K562 (cell line): ENCODE data around the gene SUFU. TPM values are rescaled to one million over a fixed set of nuclear protein-coding genes. Genes with fewer than 3 reads are reported as not detected.

Experiments
- ATAC-seq: fragments of 200-7000 bp; cut with Tn5 transposase; 3 replicates; pipeline ENCODE4 v1.9.1; 2020; ENCODE audit warnings: moderate library complexity
- BruUV-seq: library from RNA; stranded (reverse); fragments of 400-500 nt; replicated peaks from 2 replicates; lab custom pipeline; 2021; lab: Mats Ljungman, UMichigan
- CTCF ChIA-PET: fragments of 300-600 bp; formaldehyde crosslinking; extraction: SDS; loops from one replicate; lab custom pipeline; 2021; ENCODE audit warnings: low intra/inter-chr PET ratio; lab: Yijun Ruan, JAX
- POLR2A ChIA-PET: fragments of 300-600, 350-650 bp; sonication (Branson Sonifier 250); formaldehyde crosslinking; extraction: SDS; loops from one replicate; lab custom pipeline; 2021; ENCODE audit warnings: antibody characterized with exemption, inconsistent platforms; lab: Yijun Ruan, JAX
- DNase-seq, 4 experiments: peaks; one replicate each; pipeline versions ENCODE4 v3.0.0 to v3.0.0-alpha.2; 2011 to 2018; ENCODE audit warnings: low spot score in 3 of 4, mixed read lengths in 3 of 4; ENCODE audit errors: extremely low read depth in 1 of 4
- FAIRE-seq: peaks from 2 replicates; lab custom pipeline; 2011; peaks lifted over from hg19 to GRCh38; lab: Jason Lieb, UNC
- H2AFZ ChIP-seq: 2 replicates; pipeline ENCODE4 v1.6.0; 2011; ENCODE audit warnings: low read depth, low read length, control low read depth, inconsistent platforms
- H3K27ac ChIP-seq: fragments of 200-600 bp; 3 replicates; pipeline ENCODE4 v1.8.0; 2011; ENCODE audit warnings: low read depth, mild to moderate bottlenecking, control low read depth, inconsistent platforms, low read length, moderate library complexity, mixed read lengths; ENCODE audit errors: extremely low read depth
- H3K27me3 ChIP-seq, 2 experiments: fragments of 300-600 bp in 1 of 2; 2 replicates in 1 of 2; 3 replicates in 1 of 2; pipeline versions ENCODE4 v1.6.0 to v1.8.0; 2011; ENCODE audit warnings: inconsistent platforms in 2 of 2, low read length in 2 of 2, mild to moderate bottlenecking in 1 of 2, mixed read lengths in 1 of 2, moderate library complexity in 1 of 2; ENCODE audit not compliant: control insufficient read depth in 2 of 2, insufficient read depth in 2 of 2
- H3K36me3 ChIP-seq: fragments of 300-600 bp; 3 replicates; pipeline ENCODE4 v1.8.0; 2011; ENCODE audit warnings: mild to moderate bottlenecking, low read length, inconsistent platforms; ENCODE audit not compliant: control insufficient read depth, insufficient read depth
- H3K4me1 ChIP-seq, 2 experiments: fragments of 200-600 bp in 1 of 2; replicated peaks in 1 of 2; 2 replicates in 1 of 2; 3 replicates in 1 of 2; pipeline versions ENCODE4 v1.5.1 to v1.8.0; 2011; ENCODE audit warnings: inconsistent platforms in 2 of 2, low read length in 2 of 2, mild to moderate bottlenecking in 1 of 2, mixed read lengths in 1 of 2, moderate library complexity in 1 of 2; ENCODE audit not compliant: control insufficient read depth in 2 of 2, insufficient read depth in 2 of 2
- H3K4me2 ChIP-seq: 2 replicates; pipeline ENCODE4 v1.6.1; 2011; ENCODE audit warnings: low read length, control low read depth, inconsistent platforms, mixed read lengths; ENCODE audit not compliant: insufficient read depth
- H3K4me3 ChIP-seq: fragments of 200-600 bp; sonication (generic), shearing (Covaris generic); 2 replicates; pipeline ENCODE4 v1.5.1; 2016; ENCODE audit warnings: control low read depth, inconsistent platforms
- H3K79me2 ChIP-seq: fragments of 200-600 bp; 3 replicates; pipeline ENCODE4 v1.8.0; 2011; ENCODE audit warnings: low read length, inconsistent platforms; ENCODE audit not compliant: control insufficient read depth, insufficient read depth
- H3K9ac ChIP-seq, 2 experiments: 2 replicates each; pipeline versions ENCODE4 v1.6.0 to v1.6.1; 2011; ENCODE audit warnings: low read depth in 2 of 2, low read length in 2 of 2, control low read depth in 1 of 2, inconsistent platforms in 1 of 2, mild to moderate bottlenecking in 1 of 2, mixed read lengths in 1 of 2; ENCODE audit not compliant: insufficient read depth in 1 of 2
- H3K9me1 ChIP-seq: one replicate; pipeline ENCODE4 v1.6.0; 2011; ENCODE audit warnings: inconsistent platforms, mild to moderate bottlenecking, low read length, moderate library complexity; ENCODE audit not compliant: control insufficient read depth, insufficient read depth
- H3K9me3 ChIP-seq: replicated peaks from 2 replicates; pipeline ENCODE4 v1.5.1; 2011; ENCODE audit warnings: low read depth, low read length, inconsistent platforms; ENCODE audit not compliant: control insufficient read depth, insufficient read depth
- H4K20me1 ChIP-seq: replicated peaks from 2 replicates; pipeline ENCODE4 v1.6.1; 2011; ENCODE audit warnings: low read length, inconsistent platforms, mixed read lengths; ENCODE audit not compliant: control insufficient read depth, insufficient read depth
- CBX8 ChIP-seq: fragments of 200-600 bp; sonication (generic); IDR thresholded peaks from 2 replicates; pipeline ENCODE4 v1.6.1; 2012; ENCODE audit warnings: borderline replicate concordance, mixed run types, low read depth, mild to moderate bottlenecking, moderate library complexity, mixed read lengths, low read length, control low read depth, inconsistent platforms; ENCODE audit not compliant: poor library complexity, severe bottlenecking; ENCODE audit errors: extremely low read depth
- IFI16 ChIP-seq: fragments of 250-450 bp; sonication (Bioruptor Pico); IDR thresholded peaks from 2 replicates; pipeline ENCODE4 v2.1.2; 2022; ENCODE audit warnings: mild to moderate bottlenecking, inconsistent platforms
- RB1 ChIP-seq: fragments of 450-650 bp; IDR thresholded peaks from 2 replicates; pipeline ENCODE4 v1.6.1; 2017; ENCODE audit warnings: low read depth, mild to moderate bottlenecking
- RFX5 ChIP-seq: IDR thresholded peaks from 2 replicates; pipeline ENCODE4 v1.6.1; 2011; ENCODE audit warnings: low read depth, mild to moderate bottlenecking, improper control_type of control experiment, low read length
- TEAD4 ChIP-seq, 2 experiments: sonication (generic) in 1 of 2; formaldehyde crosslinking in 1 of 2; IDR thresholded peaks; 2 replicates each; pipeline versions ENCODE4 v1.6.1 to v1.8.0; 2012 to 2022; ENCODE audit warnings: borderline replicate concordance in 1 of 2, inconsistent platforms in 1 of 2, low read length in 1 of 2, mild to moderate bottlenecking in 1 of 2, missing genetic modification reagents in 1 of 2
- WGBS: fragments of 100-300 bp; shearing (Covaris generic); methylation state at CpG from one replicate; pipeline ENCODE4 v1.1.6; 2016; ENCODE audit warnings: low coverage, mixed read lengths; ENCODE audit not compliant: insufficient coverage; ENCODE audit errors: missing lambda C conversion rate; 5-methylcytosine and 5-hydroxymethylcytosine counted together
- in situ Hi-C: fragments of 300-500 bp; cut with MboI; formaldehyde crosslinking; loops from 4 replicates; pipeline ENCODE4 v1.15.0; 2018; ENCODE audit warnings: inconsistent platforms, mixed read lengths
- intact Hi-C: fragments of 100-400 bp; cut with micrococcal nuclease; formaldehyde crosslinking; loops from 2 replicates; pipeline ENCODE4 v1.14.2; 2022
- polyA plus RNA-seq, 8 experiments: library from polyadenylated mRNA; depleted of rRNA in 4 of 8; stranded (reverse) in 5 of 8; unstranded in 3 of 8; fragments of >200 nt; fragmentation: Nextera tagmentation in 2 of 8; fragmentation: Illumina TruSeq in 1 of 8; extraction: Ambion mirVana in 2 of 8; extraction: Trizol in 1 of 8; gene quantifications; 2 replicates each; pipeline versions ENCODE4 v1.2.1 to v1.2.3, GENCODE V29; 2011 to 2014; ENCODE audit warnings: inconsistent platforms in 1 of 8, missing spikeins in 1 of 8
- total RNA-seq, 7 experiments: library from RNA; depleted of rRNA in 6 of 7; stranded (reverse); fragments of >200 nt in 6 of 7; fragmentation: Illumina TruSeq in 2 of 7; extraction: Trizol in 2 of 7; gene quantifications; 2 replicates each; pipeline versions ENCODE4 v1.2.1 to v1.2.3, GENCODE V29; 2011 to 2021; ENCODE audit warnings: low replicate concordance in 1 of 7
- TF ChIP-seq, protein P1 (sequence below), 2 experiments: fragments of 450-650 bp in 1 of 2; sonication (generic) in 1 of 2; formaldehyde crosslinking; conservative IDR thresholded peaks; 2 replicates each; pipeline versions ENCODE4 v1.4.0 to v1.8.1; 2020 to 2022; ENCODE audit warnings: mild to moderate bottlenecking in 1 of 2, missing genetic modification reagents in 1 of 2

Gene SUFU
- total and polyA plus RNA-seq, 9 of the 15 experiments (the other 6 are each of a cell fraction or from before 2014, with no cell fraction given): 0.59 to 6.3 (median 0.82) TPM

GRCh38 chr10:102679596-102679995 is 175.8 kb downstream of the SUFU start:
- ChIA-PET POLR2A (interaction anchor here (1.1 to 1.7 kb wide), 2 partner anchors 10 to 24 kb away, joined by 3 to 4 read pairs; no protein-coding TSS in a partner anchor), CTCF (no interaction called here)
- no peak overlapping the region for H3K9ac ChIP-seq
- intact Hi-C loops: no loop called here
- H3K4me3 ChIP-seq: no peak overlapping the region
- H3K9me1 ChIP-seq: no peaks in the 10 kb centered on the region
- H3K9me3 ChIP-seq: no peaks in the 10 kb centered on the region
- in situ Hi-C loops: no loop called here
- H3K27ac ChIP-seq: no peak overlapping the region
- TF ChIP-seq CBX8 (no peak), IFI16 (CRISPR knock-in tag) (no peak), RB1 (no peak), TEAD4 (IDR thresholded peaks at IDR 0.05; ENCODE audit: low read length) (no peak), TEAD4 (CRISPR knock-in tag; IDR thresholded peaks at IDR 0.05; ENCODE audit: borderline replicate concordance) (no peak), RFX5 (no peak)
- TF ChIP-seq, protein P1, sequence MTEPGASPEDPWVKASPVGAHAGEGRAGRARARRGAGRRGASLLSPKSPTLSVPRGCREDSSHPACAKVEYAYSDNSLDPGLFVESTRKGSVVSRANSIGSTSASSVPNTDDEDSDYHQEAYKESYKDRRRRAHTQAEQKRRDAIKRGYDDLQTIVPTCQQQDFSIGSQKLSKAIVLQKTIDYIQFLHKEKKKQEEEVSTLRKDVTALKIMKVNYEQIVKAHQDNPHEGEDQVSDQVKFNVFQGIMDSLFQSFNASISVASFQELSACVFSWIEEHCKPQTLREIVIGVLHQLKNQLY (CRISPR knock-in tag; conservative IDR thresholded peaks at IDR 0.05): no peak
- TF ChIP-seq, all 486 proteins: peak for 0
- Histone ChIP-seq H3K4me1 (peaks cover 12 to 21% of the 10 kb centered on the region in 2 experiments), H3K27me3 (no peaks in the 10 kb centered on the region), H3K4me2 (no peak overlapping the region), H3K79me2 (no peaks in the 10 kb centered on the region), H3K36me3 (no peaks in the 10 kb centered on the region), H2AFZ (no peak overlapping the region), H4K20me1 (no peaks in the 10 kb centered on the region)
- WGBS: 92% methylated on average over 2 of the region's 4 CpGs
- FAIRE-seq (no peak), DNase-seq (no peak), ATAC-seq (no peak)
- no TSS peak for BruUV-seq
